Liver (tissue), 9 donors: ENCODE data around the gene AHSA1. TPM values are rescaled to one million over a fixed set of nuclear protein-coding genes. Genes with fewer than 3 reads are reported as not detected.

Source experiments
- DNase-seq: peaks from one replicate; pipeline ENCODE4 v3.0.0-alpha.2; 2017; ENCODE audit warnings: low spot score
- H3K27ac ChIP-seq, 2 donors: one replicate each; pipeline ENCODE4 v1.7.0; 2013; ENCODE audit warnings: inconsistent platforms in 2 of 2, low read length in 2 of 2, control low read depth in 1 of 2, low read depth in 1 of 2, mild to moderate bottlenecking in 1 of 2
- H3K27me3 ChIP-seq, 4 donors: one replicate each; pipeline versions ENCODE4 v1.6.1 to v1.7.0; 2013; ENCODE audit warnings: low read length in 3 of 4, inconsistent platforms in 1 of 4, mild to moderate bottlenecking in 1 of 4, moderate library complexity in 1 of 4; ENCODE audit not compliant: control insufficient read depth in 4 of 4, insufficient read depth in 4 of 4
- H3K36me3 ChIP-seq, 4 donors: one replicate each; pipeline versions ENCODE4 v1.6.1 to v1.7.0; 2013; ENCODE audit warnings: low read length in 3 of 4, mild to moderate bottlenecking in 3 of 4, low read depth in 1 of 4, moderate library complexity in 1 of 4; ENCODE audit not compliant: control insufficient read depth in 4 of 4, insufficient read depth in 3 of 4
- H3K4me1 ChIP-seq, 4 donors: one replicate each; pipeline versions ENCODE4 v1.6.1 to v1.7.0; 2013; ENCODE audit warnings: low read length in 3 of 4, mild to moderate bottlenecking in 3 of 4, moderate library complexity in 1 of 4; ENCODE audit not compliant: control insufficient read depth in 4 of 4, insufficient read depth in 4 of 4
- H3K4me3 ChIP-seq, 3 donors: one replicate each; pipeline versions ENCODE4 v1.6.1 to v1.7.0; 2013; ENCODE audit warnings: low read length in 3 of 3, control low read depth in 1 of 3, low read depth in 1 of 3, mild to moderate bottlenecking in 1 of 3
- H3K9ac ChIP-seq, 2 donors: one replicate each; pipeline ENCODE4 v1.7.0; 2013; ENCODE audit warnings: low read length in 2 of 2, mild to moderate bottlenecking in 2 of 2, moderate library complexity in 2 of 2, control low read depth in 1 of 2, low read depth in 1 of 2
- H3K9me3 ChIP-seq, 4 donors: one replicate each; pipeline versions ENCODE4 v1.6.1 to v1.7.0; 2013; ENCODE audit warnings: low read length in 3 of 4; ENCODE audit not compliant: control insufficient read depth in 4 of 4
- CTCF ChIP-seq: fragments of 150-350 bp; IDR thresholded peaks from 2 replicates; pipeline ENCODE4 v1.5.1; 2017; ENCODE audit warnings: improper control_type of control experiment, low read depth, low read length; ENCODE audit not compliant: missing input control
- EGR1 ChIP-seq, 2 donors: IDR thresholded peaks; 2 replicates each; pipeline ENCODE4 v1.6.1; 2016 to 2018; ENCODE audit warnings: antibody characterized with exemption in 2 of 2, low read depth in 2 of 2
- FOXA2 ChIP-seq: IDR thresholded peaks from 2 replicates; pipeline ENCODE4 v1.6.1; 2016; ENCODE audit warnings: antibody characterized with exemption
- HNF4A ChIP-seq, 2 donors: conservative IDR thresholded peaks; 2 replicates each; pipeline ENCODE4 v1.6.1; 2016; ENCODE audit warnings: antibody characterized with exemption in 2 of 2, mild to moderate bottlenecking in 2 of 2
- HNF4G ChIP-seq: IDR thresholded peaks from 2 replicates; pipeline ENCODE4 v1.6.1; 2016; ENCODE audit warnings: antibody characterized with exemption
- JUND ChIP-seq, 2 donors: IDR thresholded peaks; 2 replicates each; pipeline ENCODE4 v1.6.1; 2016; ENCODE audit warnings: antibody characterized with exemption in 2 of 2
- MAX ChIP-seq: IDR thresholded peaks from 2 replicates; pipeline ENCODE4 v1.6.1; 2016; ENCODE audit warnings: antibody characterized with exemption
- REST ChIP-seq: IDR thresholded peaks from 2 replicates; pipeline ENCODE4 v1.6.1; 2016; ENCODE audit warnings: antibody characterized with exemption, mild to moderate bottlenecking
- RXRA ChIP-seq, 2 donors: IDR thresholded peaks; 2 replicates each; pipeline ENCODE4 v1.6.1; 2017 to 2018; ENCODE audit warnings: antibody characterized with exemption in 2 of 2, mild to moderate bottlenecking in 1 of 2
- TAF1 ChIP-seq: conservative IDR thresholded peaks from 2 replicates; pipeline ENCODE4 v1.6.1; 2016; ENCODE audit warnings: antibody characterized with exemption, mild to moderate bottlenecking
- YY1 ChIP-seq: IDR thresholded peaks from 2 replicates; pipeline ENCODE4 v1.6.1; 2016; ENCODE audit warnings: antibody characterized with exemption, mild to moderate bottlenecking
- WGBS: extraction: QIAGEN DNeasy Blood & Tissue Kit; methylation state at CpG from one replicate; pipeline ENCODE4 v1.1.7; 2013; 5-methylcytosine and 5-hydroxymethylcytosine counted together
- polyA plus RNA-seq, 2 donors: library from polyadenylated mRNA; stranded (reverse) in 1 of 2; unstranded in 1 of 2; fragments of 200-250 nt in 1 of 2; fragments of >200 nt in 1 of 2; fragmentation: Nextera tagmentation in 1 of 2; extraction: Ambion mirVana in 1 of 2; gene quantifications; one replicate each; pipeline versions ENCODE4 v1.2.1 to v1.2.3, GENCODE V29; 2013 to 2015
- total RNA-seq, 2 donors: library from RNA; depleted of rRNA; stranded (reverse); fragments of >200 nt; gene quantifications; one replicate each; pipeline ENCODE4 v1.2.3, GENCODE V29; 2014
- TF ChIP-seq, protein P1 (sequence below): IDR thresholded peaks from 2 replicates; pipeline ENCODE4 v1.6.1; 2016; ENCODE audit warnings: antibody characterized with exemption
- donor health status: healthy.
- donor health status: healthy.
- donor health status: healthy.
- donor health status: healthy.
- donor health status: healthy.

The AHSA1 gene
- total and polyA plus RNA-seq, 4 donors, result 45.8 to 80.7 (median 50.9) TPM

GRCh38 chr14:77474479-77475177, 16.7 kb downstream of the AHSA1 start:
- H3K9me3 ChIP-seq, result no peaks in the 10 kb centered on the region
- DNase-seq, result no peak

DNA sequence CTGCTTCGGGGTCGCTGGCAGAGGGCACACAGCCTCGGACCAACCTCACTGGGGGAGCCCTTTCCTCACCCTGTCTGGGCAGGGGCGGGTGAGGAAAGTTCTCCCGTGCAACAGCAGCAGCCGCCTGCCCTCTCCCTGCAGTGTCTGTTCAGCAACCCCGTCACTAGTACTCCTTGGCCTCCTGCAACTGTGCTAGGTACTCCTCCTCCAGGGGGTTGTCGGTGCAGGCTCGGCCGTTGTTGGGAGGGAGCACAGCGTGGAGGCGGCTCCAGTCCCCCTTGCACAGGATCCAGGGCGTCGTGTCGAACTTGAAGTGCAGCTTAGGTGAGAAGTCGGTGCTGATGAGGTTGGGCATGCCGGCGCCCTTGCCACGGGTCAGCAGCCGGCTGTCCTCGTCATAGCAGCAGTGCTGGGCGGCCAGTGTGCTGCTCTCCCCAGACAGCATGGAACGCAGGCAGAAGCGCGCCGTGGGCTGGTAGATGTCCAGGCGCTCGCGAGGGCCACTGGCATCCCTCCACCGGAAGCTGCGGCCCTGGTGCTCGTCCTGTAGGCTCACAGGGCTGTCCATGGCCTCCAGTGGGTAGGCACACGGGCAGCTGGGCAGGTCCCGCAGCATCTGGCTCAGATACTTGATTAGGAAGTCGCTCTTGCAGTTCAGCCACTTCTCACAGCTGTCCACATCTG, 17.7 kb downstream of the AHSA1 start:
- no peak for DNase-seq
- Histone ChIP-seq H3K9ac (no peak overlapping the region), H3K36me3 (no peaks in the 10 kb centered on the region), H3K4me3 (no peak overlapping the region), H3K27me3 (no peaks in the 10 kb centered on the region), H3K27ac (no peak overlapping the region), H3K9me3 (no peaks in the 10 kb centered on the region), H3K4me1 (no peaks in the 10 kb centered on the region)
- WGBS, result 83% methylated on average over 35 of the region's 35 CpGs
- TF ChIP-seq, protein P1, sequence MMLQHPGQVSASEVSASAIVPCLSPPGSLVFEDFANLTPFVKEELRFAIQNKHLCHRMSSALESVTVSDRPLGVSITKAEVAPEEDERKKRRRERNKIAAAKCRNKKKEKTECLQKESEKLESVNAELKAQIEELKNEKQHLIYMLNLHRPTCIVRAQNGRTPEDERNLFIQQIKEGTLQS, result no peak
- TF ChIP-seq HNF4G (no peak), FOXA2 (no peak), CTCF (no peak), REST (no peak), HNF4A (conservative IDR thresholded peaks at IDR 0.05) (no peak), EGR1 (IDR thresholded peaks at IDR 0.05; ENCODE audit: low read depth in 2 of 2) (no peak), RXRA (IDR thresholded peaks at IDR 0.05) (no peak), TAF1 (no peak)

More at GRCh38 chr14:77474479-77475177, 16.7 kb downstream of the AHSA1 start:
- no peaks in the 10 kb centered on the region for H3K4me1 ChIP-seq
- TF ChIP-seq YY1 (no peak), MAX (no peak), RXRA (IDR thresholded peaks at IDR 0.05) (no peak), JUND (IDR thresholded peaks at IDR 0.05) (no peak)
- H3K4me3 ChIP-seq, result no peak overlapping the region
- H3K27me3 ChIP-seq, result no peaks in the 10 kb centered on the region
- WGBS, result 73% methylated on average over 9 of the region's 9 CpGs
- H3K27ac ChIP-seq, result no peak overlapping the region
- no peak overlapping the region for H3K9ac ChIP-seq
- peaks cover 0 to 2% (median 1%) of the 10 kb centered on the region in 4 donors for H3K36me3 ChIP-seq
